KMS-11 (cell line): ENCODE data around the gene PHLDB3.

Experiments
- H2AFZ ChIP-seq: fragments of 200-600 bp; sonication (generic); 2 replicates; pipeline ENCODE4 v1.6.1; 2016; ENCODE audit warnings: antibody characterized with exemption, mixed run types, low read depth
- H3K27ac ChIP-seq: fragments of 200-600 bp; sonication (generic); 2 replicates; pipeline ENCODE4 v1.6.1; 2016; ENCODE audit warnings: mild to moderate bottlenecking, mixed run types
- H3K27me3 ChIP-seq: fragments of 200-600 bp; sonication (generic); 2 replicates; pipeline ENCODE4 v1.6.1; 2017; ENCODE audit warnings: mild to moderate bottlenecking, low read depth, mixed run types, moderate library complexity; ENCODE audit not compliant: insufficient read depth
- H3K36me3 ChIP-seq: fragments of 200-600 bp; sonication (generic); 2 replicates; pipeline ENCODE4 v1.6.1; 2017; ENCODE audit warnings: mild to moderate bottlenecking, mixed run types; ENCODE audit not compliant: insufficient read depth
- H3K4me1 ChIP-seq: fragments of 200-600 bp; sonication (generic); 2 replicates; pipeline ENCODE4 v1.6.1; 2016; ENCODE audit warnings: mild to moderate bottlenecking, low read depth, mixed run types; ENCODE audit not compliant: poor library complexity, severe bottlenecking
- H3K4me2 ChIP-seq: fragments of 200-600 bp; sonication (generic); 2 replicates; pipeline ENCODE4 v1.7.0; 2016; ENCODE audit warnings: mild to moderate bottlenecking, mixed run types
- H3K4me3 ChIP-seq: fragments of 200-600 bp; sonication (generic); IDR thresholded peaks from 2 replicates; pipeline ENCODE4 v1.6.1; 2017; ENCODE audit warnings: low read depth, low read length, mixed read lengths; ENCODE audit not compliant: insufficient read depth
- H3K79me2 ChIP-seq: fragments of 200-600 bp; sonication (generic); 2 replicates; pipeline ENCODE4 v1.6.1; 2016; ENCODE audit warnings: low read depth, mixed run types; ENCODE audit not compliant: insufficient read depth
- H3K9ac ChIP-seq: fragments of 200-600 bp; sonication (generic); 2 replicates; pipeline ENCODE4 v1.6.1; 2016; ENCODE audit warnings: mild to moderate bottlenecking, mixed run types
- H4K20me1 ChIP-seq: fragments of 200-600 bp; sonication (generic); 2 replicates; pipeline ENCODE4 v1.6.1; 2016; ENCODE audit warnings: mild to moderate bottlenecking, mixed run types; ENCODE audit not compliant: insufficient read depth
- TF ChIP-seq, protein P1 (sequence below): fragments of 200-600 bp; sonication (generic); conservative IDR thresholded peaks from 2 replicates; pipeline ENCODE4 v1.6.1; 2017; ENCODE audit warnings: low read depth, mild to moderate bottlenecking, antibody characterized with exemption, low read length, moderate library complexity, mixed read lengths

Gene PHLDB3

DNA sequence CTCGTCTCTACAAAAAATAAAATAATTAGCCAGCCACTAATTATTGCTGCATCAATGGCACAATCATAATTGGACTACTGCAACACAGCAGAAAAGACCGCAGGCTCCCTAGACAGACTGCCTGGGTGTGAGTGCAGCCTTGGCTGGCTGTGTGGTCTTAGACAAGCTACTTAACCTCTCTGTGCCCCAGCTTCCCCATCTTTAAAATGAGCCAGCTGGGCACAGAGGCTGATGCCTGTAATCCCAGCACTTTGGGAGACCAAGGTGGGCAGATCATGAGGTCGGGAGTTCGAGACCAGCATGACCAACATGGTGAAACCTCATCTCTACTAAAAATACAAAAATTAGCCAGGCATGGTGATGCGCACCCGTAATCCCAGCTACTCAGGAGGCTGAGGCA is 70.9 kb downstream of the PHLDB3 start:
- TF ChIP-seq, protein P1, sequence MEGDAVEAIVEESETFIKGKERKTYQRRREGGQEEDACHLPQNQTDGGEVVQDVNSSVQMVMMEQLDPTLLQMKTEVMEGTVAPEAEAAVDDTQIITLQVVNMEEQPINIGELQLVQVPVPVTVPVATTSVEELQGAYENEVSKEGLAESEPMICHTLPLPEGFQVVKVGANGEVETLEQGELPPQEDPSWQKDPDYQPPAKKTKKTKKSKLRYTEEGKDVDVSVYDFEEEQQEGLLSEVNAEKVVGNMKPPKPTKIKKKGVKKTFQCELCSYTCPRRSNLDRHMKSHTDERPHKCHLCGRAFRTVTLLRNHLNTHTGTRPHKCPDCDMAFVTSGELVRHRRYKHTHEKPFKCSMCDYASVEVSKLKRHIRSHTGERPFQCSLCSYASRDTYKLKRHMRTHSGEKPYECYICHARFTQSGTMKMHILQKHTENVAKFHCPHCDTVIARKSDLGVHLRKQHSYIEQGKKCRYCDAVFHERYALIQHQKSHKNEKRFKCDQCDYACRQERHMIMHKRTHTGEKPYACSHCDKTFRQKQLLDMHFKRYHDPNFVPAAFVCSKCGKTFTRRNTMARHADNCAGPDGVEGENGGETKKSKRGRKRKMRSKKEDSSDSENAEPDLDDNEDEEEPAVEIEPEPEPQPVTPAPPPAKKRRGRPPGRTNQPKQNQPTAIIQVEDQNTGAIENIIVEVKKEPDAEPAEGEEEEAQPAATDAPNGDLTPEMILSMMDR, result no peak
- Histone ChIP-seq H3K79me2 (no peaks in the 10 kb centered on the region), H3K4me2 (no peak overlapping the region), H3K27me3 (no peaks in the 10 kb centered on the region), H3K36me3 (no peaks in the 10 kb centered on the region), H3K27ac (no peak overlapping the region), H3K9ac (no peak overlapping the region), H3K4me3 (no peak overlapping the region), H4K20me1 (no peaks in the 10 kb centered on the region), H3K4me1 (no peaks in the 10 kb centered on the region), H2AFZ (no peak overlapping the region)

DNA sequence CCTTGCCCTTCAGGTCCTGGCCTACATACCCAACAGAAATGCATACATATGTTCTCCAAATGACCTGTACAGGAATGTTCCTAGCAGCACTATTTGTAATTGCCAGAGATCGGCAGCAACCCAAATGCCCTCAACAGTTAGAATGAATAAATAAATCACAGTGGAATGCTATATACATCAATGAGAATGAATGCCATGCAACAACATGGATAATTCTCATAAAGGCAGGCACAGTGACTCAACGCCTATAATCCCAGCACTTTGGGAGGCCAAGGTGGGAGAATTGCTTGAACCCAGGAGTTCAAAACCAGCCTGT is 71.2 kb downstream of the PHLDB3 start:
- Histone ChIP-seq H3K9ac (no peak overlapping the region), H3K27ac (no peak overlapping the region)

DNA sequence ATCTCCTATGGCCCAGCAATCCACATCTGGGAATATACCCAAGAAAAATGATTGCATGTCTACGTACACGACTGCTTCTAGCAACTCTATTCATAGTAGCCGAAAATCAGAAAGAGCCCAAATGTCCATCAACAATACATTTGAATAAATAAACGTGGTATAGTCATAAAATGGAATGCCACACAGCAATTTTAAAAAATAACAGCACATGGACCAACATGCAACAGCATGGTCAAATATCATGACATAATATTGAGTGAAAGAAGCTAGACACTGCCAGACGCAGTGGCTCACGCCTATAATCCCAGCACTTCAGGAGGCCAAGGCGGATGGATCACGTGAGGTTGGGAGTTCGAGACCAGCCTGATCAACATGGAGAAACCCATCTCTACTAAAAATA is 73.6 kb downstream of the PHLDB3 start:
- Histone ChIP-seq H3K4me2 (no peak overlapping the region), H3K27ac (no peak overlapping the region), H3K9ac (no peak overlapping the region), H3K4me3 (no peak overlapping the region), H3K79me2 (no peaks in the 10 kb centered on the region), H2AFZ (no peak overlapping the region), H4K20me1 (no peaks in the 10 kb centered on the region), H3K4me1 (no peaks in the 10 kb centered on the region), H3K36me3 (no peaks in the 10 kb centered on the region), H3K27me3 (no peaks in the 10 kb centered on the region)
- TF ChIP-seq, protein P1, result no peak

More for the DNA sequence above, 71.2 kb downstream of the PHLDB3 start:
- no peak overlapping the region for H3K4me3 ChIP-seq
- H3K27me3 ChIP-seq, result no peaks in the 10 kb centered on the region
- no peaks in the 10 kb centered on the region for H3K79me2 ChIP-seq
- no peaks in the 10 kb centered on the region for H3K4me1 ChIP-seq
- H4K20me1 ChIP-seq, result no peaks in the 10 kb centered on the region
- no peak overlapping the region for H2AFZ ChIP-seq
- H3K36me3 ChIP-seq, result no peaks in the 10 kb centered on the region
- TF ChIP-seq, protein P1, result no peak
- no peak overlapping the region for H3K4me2 ChIP-seq

DNA sequence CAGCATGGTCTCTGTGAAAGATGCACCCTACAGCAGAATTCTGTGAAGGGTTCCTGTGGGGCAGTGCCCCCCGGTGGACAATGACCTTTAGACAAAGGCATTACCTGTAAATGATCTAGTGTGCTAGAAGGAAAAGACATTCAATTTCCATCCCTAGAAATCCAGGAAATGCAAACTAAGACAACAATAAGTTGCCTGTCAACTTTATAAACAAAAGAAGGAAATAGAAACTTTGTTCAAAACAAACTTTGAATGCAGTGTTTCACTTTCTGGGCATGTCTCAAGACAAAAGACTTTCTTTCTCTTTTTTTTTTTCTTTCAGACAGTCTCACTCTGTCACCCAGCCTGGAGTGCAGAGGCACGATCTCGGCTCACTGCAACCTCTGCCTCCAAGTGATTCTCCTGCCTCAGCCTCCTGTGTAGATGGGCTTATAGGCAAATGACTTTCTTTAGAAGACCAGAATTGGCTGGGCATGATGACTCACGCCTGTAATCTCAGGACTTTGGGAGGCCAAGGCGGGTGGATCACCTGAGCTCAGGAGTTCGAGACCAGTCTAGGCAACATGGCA is 74.3 kb downstream of the PHLDB3 start:
- H2AFZ ChIP-seq, result no peak overlapping the region
- H3K9ac ChIP-seq, result no peak overlapping the region
- TF ChIP-seq, protein P1, result 0 out of 2 replicates have a peak, but pooled peaks have one; percentile 18
- no peaks in the 10 kb centered on the region for H4K20me1 ChIP-seq
- H3K27ac ChIP-seq, result no peak overlapping the region
- H3K4me2 ChIP-seq, result no peak overlapping the region
- no peaks in the 10 kb centered on the region for H3K27me3 ChIP-seq
- H3K4me3 ChIP-seq, result no peak overlapping the region
- no peaks in the 10 kb centered on the region for H3K79me2 ChIP-seq
- no peaks in the 10 kb centered on the region for H3K4me1 ChIP-seq
- H3K36me3 ChIP-seq, result no peaks in the 10 kb centered on the region
